Measurements from ENCODE around the gene ATP4B. TPM values are rescaled to one million over a fixed set of nuclear protein-coding genes. Genes with fewer than 3 reads are reported as not detected.

Gene ATP4B
- total RNA-seq, 1 experiment from 2014 or later: not detected

Other genes starting within 250 kb of the ATP4B start
- gene ADPRHL1, start 204.7 kb downstream of the ATP4B start, total RNA-seq (2021; ENCODE audit: unreplicated experiment): 12.6 TPM
- 25.4 TPM for gene DCUN1D2, start 167.5 kb downstream of the ATP4B start, total RNA-seq (2021; ENCODE audit: unreplicated experiment)
- 169 TPM for gene TFDP1, start 73.4 kb downstream of the ATP4B start, total RNA-seq (2021; ENCODE audit: unreplicated experiment)
- not detected for gene GRK1, start 9.0 kb upstream of the ATP4B start, total RNA-seq (2021; ENCODE audit: unreplicated experiment)
- 7.7 TPM for gene TMEM255B, start 101.0 kb upstream of the ATP4B start, total RNA-seq (2021; ENCODE audit: unreplicated experiment)
- gene GAS6, start 205.9 kb upstream of the ATP4B start, total RNA-seq (2021; ENCODE audit: unreplicated experiment): 49.4 TPM